HG02884 (cell line): ENCODE results near the gene SPEM1.

Experiments used
- ATAC-seq: cut with Tn5 transposase; IDR thresholded peaks from one replicate; pipeline ENCODE4 v1.9.1; 2021; ENCODE audit warnings: mild to moderate bottlenecking, moderate library complexity; ENCODE audit not compliant: unreplicated experiment

SPEM1 gene, protein sequence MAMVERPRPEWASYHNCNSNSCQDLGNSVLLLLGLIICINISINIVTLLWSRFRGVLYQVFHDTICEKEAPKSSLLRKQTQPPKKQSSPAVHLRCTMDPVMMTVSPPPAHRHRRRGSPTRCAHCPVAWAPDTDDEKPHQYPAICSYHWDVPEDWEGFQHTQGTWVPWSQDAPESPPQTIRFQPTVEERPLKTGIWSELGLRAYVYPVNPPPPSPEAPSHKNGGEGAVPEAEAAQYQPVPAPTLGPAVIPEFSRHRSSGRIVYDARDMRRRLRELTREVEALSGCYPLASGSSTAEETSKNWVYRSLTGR

DNA sequence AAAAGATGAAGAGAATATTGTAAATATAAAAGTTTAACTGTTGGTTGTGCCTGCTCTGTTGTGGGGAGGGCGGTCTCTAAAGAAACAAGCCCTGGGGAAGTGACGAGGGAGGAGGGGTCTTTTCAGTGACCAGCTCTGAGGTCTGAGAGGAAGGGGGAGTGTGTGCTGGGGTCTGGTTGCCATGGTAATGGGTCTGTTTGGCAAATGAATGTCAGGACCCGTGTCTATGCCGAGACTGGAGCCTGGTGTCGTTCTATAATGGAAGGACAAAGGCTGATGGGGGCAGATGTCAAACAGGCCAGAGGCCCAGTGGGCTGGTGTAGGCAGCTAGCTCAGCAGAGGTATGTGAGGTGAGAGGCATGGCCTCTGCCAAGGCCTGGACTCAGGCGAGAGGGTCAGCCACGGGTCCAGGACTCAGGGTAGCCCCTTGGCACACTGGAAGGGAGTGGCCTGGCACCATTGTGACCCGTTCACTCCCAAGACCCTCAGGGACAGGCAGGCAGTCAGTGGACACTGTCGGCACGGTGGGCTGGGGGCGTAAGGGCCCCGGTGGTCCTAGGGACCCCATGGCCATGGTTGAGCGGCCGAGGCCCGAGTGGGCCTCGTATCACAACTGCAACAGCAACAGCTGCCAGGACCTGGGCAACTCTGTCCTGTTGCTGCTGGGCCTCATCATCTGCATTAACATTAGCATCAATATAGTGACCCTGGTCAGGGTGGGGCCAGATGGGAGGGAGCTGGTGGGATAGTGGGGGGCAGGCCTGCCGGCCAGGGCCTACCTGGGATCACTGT lies at the start of gene SPEM1:
TSS of gene SPEM1 (plus strand) at position 506 of the 792 bp plus-strand sequence. CDS start at position 567, 61 bp downstream.
- ATAC-seq = no peak

DNA sequence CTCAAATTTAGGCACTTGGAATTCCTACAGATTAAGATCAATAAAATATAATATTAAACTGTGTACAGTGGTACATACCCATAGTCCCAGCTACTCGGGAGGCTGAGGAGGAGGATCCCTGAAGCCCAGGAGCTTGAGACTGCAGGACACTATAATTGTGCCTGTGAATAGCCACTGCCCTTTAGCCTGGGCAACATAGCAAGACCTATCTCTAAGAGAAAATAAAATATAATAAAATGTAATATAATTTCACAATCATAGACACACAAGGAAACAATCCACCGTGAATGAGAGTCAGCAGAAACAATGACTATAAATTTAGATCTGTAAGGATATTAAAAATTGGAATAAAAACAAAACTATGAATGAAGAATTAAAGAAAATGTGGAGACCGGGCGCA lies 49.3 kb upstream of the SPEM1 start:
- ATAC-seq = no peak

DNA sequence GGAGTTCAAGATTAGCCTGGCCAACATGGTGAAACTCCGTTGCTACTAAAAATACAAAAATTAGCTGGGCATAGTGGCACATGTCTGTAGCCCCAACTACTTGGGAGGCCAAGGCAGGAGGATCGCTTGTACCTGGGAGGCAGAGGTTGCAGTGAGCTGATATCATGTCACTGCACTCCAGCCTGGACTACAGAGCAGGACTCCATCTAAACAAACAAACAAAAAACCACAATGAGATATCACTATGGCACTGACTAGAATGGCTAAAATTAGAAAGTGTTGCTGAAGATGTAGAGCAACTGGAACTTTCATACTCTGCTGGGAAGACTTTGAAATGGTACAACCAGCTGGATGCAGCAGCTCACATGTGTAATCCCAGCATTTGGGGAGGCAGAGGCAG lies 45.8 kb upstream of the SPEM1 start:
- no peak for ATAC-seq

DNA sequence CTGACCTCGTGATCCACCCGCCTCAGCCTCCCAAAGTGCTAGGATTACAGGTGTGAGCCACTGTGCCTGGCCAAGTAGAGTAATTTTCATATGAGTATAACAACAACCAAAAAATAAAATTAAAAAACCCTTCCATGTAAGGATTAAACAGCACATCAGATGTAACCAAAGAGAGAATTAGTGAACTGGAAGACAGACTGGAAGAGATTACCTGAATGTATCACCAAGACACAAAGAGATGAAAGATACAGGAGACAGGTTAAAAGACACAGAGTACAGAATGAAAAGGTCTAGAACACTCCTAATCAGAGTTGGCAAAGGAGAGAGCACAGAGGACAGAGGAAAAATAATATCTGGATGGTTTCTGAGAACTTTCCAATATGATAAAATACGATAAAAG lies 41.0 kb upstream of the SPEM1 start:
- no peak for ATAC-seq

DNA sequence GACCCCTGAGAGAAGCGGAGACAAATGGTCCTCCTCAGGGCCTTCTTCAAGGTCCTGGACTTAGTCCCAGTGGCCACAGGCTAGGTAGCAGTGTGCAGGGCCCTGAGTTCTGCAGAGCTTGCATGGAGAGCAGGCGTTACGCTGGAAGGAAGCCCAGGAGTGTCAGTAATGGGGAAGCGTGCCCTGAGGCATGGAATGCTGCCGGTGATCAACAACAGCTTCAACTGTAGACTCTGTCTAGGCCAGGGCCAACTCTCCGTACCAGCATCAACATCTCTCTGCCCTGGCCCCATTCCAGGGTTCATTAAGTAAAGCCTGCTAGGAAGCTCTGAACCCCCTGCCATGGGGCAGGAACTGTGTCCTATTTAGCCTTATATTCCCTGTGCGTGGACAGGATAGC lies 39.8 kb upstream of the SPEM1 start:
- ATAC-seq = no peak

DNA sequence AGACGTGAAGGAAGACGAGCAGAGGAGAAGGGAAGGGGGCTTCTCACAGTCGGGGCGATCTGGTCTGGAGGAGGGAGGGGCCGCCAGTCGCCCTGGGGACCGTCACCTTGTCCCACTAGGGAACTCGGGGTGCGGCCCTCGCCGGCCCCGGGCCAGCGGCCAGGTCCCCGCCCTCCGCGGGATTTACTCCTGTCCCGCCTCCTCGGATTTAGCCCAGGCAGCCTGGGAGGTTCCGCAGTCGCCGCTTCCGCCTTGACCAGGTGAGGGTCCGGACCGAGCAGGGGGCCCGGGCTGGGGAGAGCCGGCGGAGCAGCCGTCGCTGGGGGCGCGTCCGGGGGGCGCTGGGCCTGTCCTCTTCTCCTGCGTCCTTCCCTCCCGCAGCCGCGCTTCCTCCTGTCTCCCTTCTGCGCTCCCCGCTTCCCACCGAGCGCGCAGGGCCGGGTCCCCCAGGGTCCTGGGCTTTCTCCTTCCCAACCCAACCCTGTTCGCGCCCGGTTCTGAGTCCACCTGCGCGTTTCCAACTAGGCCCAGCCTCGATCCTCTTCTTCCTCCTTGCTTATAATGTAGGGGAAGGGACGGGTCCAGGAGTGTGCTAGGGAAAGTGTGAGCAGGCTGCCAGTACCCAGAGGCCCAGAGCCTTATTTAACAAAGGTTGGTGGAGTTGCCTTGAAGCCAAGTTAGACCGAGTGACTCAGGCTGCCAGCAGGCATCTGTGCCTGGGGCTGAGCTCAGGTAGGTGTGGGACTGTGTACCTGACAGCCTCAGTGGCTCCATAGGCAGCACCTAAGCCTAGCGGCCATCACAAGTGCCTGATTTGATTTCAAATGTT lies 39.1 kb upstream of the SPEM1 start, which contains the start of gene TNK1:
TSS of gene TNK1 (plus strand) at position 235 of the 829 bp plus-strand sequence. CDS start 1,838 bp downstream, outside the sequence.
- ATAC-seq = no peak

DNA sequence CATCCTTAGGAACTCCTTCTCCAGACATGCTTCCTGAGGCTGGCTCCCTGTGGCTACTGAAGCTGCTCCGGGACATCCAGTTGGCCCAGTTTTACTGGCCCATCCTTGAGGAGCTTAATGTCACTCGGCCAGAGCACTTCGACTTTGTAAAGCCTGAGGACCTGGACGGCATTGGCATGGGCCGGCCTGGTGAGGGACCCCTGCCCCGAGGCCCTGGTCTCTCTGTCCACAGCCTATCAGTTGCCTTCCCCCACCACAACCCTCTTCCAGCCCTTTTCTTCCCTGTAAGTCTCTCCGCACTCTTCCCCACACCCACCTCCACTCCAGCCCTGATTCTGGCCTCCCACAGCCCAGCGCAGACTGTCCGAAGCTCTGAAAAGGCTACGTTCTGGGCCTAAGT lies 37.2 kb upstream of the SPEM1 start:
- ATAC-seq = no peak

DNA sequence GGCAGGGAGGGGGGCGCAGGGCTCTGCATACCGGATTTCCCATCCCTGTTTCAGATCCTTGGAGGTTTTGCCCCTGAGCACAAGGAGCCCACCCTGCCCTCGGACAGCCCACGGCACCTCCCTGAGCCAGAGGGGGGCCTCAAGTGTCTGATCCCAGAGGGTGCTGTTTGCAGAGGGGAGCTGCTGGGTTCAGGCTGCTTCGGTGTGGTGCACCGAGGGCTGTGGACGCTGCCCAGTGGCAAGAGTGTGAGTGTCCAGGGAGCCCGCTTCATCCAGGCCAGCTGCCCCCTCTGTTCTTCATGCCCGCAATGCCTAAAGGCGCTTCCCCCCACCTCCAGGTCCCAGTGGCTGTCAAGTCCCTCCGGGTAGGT lies 36.8 kb upstream of the SPEM1 start:
- ATAC-seq = no peak

DNA sequence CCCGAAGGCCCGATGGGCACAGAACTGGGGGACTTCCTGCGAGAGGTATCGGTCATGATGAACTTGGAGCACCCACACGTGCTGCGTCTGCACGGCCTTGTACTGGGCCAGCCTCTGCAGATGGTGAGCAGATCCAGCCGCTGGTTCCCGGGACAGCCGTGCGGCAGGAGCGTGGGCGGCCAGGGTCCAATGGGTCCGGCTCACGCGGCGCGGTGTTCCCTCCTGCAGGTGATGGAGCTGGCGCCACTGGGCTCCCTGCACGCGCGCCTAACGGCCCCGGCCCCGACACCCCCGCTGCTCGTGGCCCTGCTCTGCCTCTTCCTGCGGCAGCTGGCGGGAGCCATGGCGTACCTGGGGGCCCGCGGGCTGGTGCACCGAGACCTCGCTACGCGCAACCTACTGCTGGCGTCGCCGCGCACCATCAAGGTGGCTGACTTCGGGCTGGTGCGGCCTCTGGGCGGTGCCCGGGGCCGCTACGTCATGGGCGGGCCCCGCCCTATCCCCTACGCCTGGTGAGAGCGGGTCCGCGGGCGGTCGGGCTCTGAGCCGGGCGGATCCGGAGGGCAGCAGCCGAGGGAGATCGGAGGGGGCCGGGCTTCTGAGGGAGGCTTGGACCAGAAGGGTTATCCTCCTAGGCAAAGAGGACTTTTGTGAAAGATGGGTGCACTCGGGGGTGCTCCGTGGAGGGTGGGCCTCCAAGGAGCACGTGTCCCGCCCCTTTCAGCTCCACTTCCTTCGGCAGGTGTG lies 36.2 kb upstream of the SPEM1 start:
- no peak for ATAC-seq

DNA sequence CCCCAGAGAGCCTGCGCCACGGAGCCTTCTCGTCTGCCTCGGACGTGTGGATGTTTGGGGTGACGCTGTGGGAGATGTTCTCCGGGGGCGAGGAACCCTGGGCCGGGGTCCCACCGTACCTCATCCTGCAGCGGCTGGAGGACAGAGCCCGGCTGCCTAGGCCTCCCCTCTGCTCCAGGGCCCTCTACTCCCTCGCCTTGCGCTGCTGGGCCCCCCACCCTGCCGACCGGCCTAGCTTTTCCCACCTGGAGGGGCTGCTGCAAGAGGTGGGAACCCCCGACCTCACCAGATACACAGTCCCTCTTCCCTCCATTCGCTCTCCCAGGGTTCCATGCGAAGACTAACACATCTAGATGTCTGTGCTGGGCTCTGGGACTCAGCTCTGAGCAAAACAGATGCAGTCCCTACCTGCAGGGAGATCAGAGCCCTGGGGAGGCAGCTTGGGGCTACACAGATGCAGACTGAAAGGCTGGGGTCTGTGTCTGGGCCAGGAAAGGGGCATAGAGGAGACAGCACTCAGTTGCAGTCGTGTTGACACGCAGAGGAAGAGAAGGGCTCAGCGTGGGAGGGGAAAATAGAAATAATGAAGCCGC lies 35.5 kb upstream of the SPEM1 start:
- no peak for ATAC-seq

DNA sequence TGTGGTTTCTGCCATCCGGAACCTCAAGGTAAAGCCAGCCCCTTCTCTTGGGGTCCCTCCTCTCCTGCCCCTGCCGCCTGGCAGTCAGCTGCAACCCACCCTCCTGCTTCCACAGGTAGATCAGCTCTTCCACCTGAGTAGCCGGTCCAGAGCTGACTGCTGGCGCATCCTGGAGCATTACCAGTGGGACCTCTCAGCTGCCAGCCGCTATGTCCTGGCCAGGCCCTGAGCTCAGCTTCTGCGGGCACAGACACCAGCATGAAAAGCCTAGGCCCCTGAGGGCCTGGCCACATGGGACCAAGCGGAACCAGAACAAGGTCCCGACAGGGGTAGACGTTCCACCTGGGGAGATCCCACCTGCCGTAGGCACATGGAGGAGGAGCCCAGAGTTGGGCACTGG lies 31.3 kb upstream of the SPEM1 start:
- no peak for ATAC-seq

DNA sequence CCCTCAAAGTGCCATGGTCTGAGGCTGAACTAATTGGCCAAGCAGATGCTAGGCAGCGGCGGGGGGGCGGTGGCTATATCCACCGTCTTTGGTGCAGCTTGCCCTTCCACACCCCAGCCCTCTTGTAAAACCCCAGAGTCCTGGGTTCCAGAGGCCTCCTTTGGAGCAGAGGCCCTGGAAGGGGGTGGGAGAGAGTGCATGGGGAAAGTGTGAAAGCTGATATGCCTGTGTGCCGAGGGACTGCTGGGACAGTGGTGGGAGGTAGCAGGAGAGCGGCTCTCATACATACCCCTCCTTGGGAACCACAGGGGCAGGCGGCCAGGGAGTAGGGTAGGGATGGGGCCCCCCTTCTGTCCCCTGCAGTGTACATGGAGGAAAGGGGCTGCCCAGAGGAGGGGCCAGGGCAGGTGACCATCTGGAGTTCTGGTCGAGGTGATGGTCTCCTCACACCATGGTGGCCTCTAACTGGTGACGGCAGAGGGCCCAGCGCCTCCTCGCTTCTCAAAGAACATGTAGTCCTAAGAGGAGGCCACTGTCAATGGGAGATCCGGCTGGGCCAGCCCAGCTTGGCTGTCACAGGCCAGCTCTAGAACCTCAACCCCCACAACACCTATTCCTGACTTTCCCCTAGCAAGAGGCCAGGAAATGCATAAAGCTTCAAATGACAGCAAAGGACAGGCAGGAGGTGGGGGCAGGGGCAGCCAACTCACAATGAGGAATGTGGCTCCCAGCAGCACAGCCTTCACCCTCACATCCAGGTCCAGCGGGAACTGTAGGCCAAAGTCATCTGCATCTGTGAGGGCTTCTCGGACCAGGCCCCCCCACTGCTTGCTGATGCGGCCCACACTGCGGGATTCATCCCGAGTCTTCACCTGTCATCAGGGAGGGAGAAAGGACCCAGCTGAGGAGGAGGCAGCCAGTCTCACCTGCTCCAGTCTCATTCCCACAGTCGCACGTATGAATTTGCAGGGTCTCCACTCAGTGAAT lies 29.9 kb upstream of the SPEM1 start:
- no peak for ATAC-seq

DNA sequence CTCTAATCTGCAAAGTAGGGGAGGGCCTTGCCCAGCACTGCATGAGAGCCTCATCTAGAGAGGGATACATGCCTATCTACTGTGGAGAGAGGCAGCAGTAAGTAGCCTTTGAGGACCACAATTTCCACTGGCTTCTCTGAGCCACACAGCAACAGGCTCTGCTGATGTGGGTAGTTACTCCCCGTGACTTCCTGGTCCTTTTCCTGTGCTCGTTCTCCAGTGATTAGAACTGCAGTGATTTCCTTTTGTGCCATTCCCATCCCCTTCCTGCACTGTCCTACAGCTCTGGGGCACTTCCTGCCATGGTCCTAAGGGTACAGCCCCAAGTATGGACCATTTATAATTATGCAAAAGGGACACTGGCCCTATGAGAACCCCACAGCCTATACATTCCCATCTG lies 28.8 kb upstream of the SPEM1 start:
- ATAC-seq = no peak

DNA sequence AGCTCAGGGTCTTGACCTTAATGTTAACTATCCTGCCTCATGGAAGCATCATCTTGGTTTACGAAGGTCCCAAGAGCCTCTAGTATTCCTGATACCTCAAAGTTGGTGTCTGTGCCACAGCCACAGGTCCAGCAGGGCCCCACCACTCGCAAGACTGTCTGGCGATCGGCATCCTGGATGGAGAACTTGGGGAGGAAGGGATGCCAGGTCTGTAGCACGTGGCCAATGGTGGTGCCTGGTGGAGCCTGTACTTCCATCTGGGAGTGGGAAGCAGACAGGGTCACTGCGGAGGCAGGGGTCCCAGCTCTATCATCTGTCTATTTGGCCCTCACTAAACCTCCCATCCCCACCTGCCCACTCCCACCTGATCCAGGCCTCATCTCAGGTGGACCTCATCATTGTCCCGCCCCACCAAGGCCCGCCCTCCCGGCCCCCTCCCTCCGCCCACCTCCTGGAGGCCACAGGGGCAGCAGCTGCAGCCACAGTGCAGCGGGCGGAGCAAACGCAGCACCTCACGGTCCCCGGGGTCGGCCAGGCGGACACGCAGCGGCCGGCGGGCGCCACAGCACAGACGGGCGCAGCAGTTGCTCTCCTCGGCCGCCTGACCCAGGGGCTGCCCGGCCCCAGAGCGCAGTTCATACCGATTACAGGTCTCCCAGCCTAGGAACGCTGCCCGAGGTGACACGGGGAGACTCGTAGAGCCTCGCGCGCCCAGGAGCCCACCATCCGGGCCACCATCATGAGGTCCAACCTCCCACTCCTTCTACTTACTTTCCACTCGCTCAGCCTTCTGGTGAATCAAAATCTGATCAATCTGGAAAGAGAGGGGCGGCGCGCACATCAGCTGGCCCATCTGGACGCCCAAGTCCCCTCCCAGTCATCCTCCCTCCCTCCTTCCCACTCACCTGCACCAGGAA lies 27.2 kb upstream of the SPEM1 start:
- no peak for ATAC-seq

DNA sequence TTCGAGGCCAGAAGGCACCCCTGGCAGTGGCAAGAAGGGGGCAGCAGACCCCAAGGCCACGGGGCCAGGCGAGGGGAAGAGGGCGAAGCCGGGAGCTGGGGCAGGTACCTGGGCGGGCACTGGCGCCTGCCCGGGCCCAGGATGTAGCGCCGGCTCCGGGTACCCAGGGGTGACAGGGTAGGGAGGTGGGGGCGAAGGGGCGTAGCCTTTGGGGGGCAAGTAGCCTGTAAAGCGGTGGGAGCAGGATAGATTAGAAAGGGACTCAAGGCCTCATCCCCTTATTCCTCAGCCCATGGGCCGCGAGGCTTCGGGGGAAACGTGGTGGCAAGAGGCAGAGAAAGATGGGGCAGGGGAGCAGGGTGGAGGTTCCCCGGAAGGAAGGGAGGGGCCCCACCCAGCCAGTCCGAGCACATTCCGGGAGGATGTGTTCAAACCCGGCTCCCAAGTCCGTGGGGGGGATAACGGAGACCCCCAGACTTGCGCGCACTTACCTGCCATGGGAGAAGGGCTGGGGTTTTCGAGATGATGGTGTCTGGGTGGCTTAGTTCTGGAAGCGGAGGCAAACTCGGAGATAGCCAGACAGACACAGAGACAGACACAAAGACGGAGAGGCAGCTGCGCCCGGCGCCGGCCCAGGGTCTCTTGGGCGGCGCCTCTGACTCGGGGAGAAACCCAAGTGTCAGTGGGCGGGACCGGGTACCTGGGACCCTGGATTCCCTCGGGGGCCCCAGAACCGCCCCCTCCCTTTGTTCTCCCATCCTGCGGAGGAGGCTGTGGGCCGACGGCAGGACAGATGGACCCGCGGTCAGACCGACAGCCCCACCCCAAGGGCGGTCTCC lies 26.3 kb upstream of the SPEM1 start:
- ATAC-seq = peak; percentile 32

DNA sequence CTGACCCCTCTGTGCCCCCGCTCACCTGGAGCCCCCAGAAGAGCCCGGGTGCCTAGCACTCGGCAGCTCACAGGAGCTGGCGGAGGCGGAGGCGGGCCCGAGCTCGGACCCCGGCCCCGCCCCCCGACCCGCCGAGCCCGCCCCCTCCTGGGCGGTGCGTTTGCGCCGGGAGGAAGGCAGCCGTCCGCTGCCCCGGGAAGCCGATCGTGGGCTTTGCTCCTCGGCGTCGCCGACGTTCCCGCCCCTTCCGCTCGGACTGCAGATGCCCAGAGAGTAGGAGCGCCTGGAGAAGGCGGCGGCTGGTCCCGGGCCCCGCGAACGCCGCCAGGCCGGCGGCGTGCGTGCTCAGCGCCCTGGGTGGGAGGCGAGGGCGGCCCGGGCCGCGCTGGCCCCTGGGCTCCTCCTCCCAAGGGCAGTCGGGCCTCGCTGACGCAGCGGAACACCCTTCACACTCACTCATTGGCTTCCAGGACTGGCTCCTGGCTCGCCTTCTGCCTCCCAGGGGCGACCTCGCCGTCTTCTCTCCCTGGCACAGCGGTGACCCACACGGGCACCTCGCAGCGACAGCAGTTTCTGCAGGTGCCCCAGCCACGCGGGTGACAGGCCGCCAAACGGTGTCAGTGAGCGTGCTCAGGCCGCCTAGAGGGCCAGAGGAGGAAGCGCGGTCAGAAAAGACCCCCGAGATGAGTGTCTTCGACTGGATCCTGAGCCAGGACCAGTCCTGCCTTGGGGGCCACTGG lies 25.5 kb upstream of the SPEM1 start, which contains the start of gene PLSCR3:
TSS of gene PLSCR3 (minus strand) at position 74 of the 740 bp plus-strand sequence. CDS start 415 bp downstream, outside the sequence.
- ATAC-seq = peak; percentile 70
